Smooth muscle cell (in vitro differentiated cells): ENCODE results near the gene SERTAD3. TPM values are rescaled to one million over a fixed set of nuclear protein-coding genes. Genes with fewer than 3 reads are reported as not detected.
"Not testable (repeated sequence)": the region's sequence is repeated elsewhere in the genome, so short reads cannot be mapped to it uniquely, and the experiment has no call there.

Experiments
- DNase-seq: peaks from one replicate; lab custom pipeline; 2025; ENCODE audit not compliant: unreplicated experiment; lab: John Stamatoyannopoulos, UW
- H2AFZ ChIP-seq: fragments of 200-600 bp; sonication (generic); 2 replicates; pipeline ENCODE4 v1.6.0; 2016; ENCODE audit warnings: antibody characterized with exemption, low read depth, mild to moderate bottlenecking
- H3F3A ChIP-seq: fragments of 200-600 bp; sonication (generic); 2 replicates; pipeline ENCODE4 v1.6.0; 2017; ENCODE audit warnings: antibody characterized with exemption, low read depth
- H3K27ac ChIP-seq: fragments of 200-600 bp; sonication (generic); 2 replicates; pipeline ENCODE4 v1.5.1; 2016; ENCODE audit warnings: low read depth, mild to moderate bottlenecking
- H3K27me3 ChIP-seq: fragments of 200-600 bp; sonication (generic); 2 replicates; pipeline ENCODE4 v1.6.1; 2016; ENCODE audit warnings: low read depth, mild to moderate bottlenecking
- H3K36me3 ChIP-seq: fragments of 200-600 bp; sonication (generic); 2 replicates; pipeline ENCODE4 v1.5.1; 2016; ENCODE audit warnings: low read depth
- H3K4me1 ChIP-seq: fragments of 200-600 bp; sonication (generic); 2 replicates; pipeline ENCODE4 v1.5.1; 2016; ENCODE audit warnings: low read depth
- H3K4me2 ChIP-seq: fragments of 200-600 bp; sonication (generic); 2 replicates; pipeline ENCODE4 v1.6.0; 2016; ENCODE audit warnings: mild to moderate bottlenecking
- H3K4me3 ChIP-seq: fragments of 200-600 bp; sonication (generic); 2 replicates; pipeline ENCODE4 v1.5.1; 2016; ENCODE audit warnings: mild to moderate bottlenecking
- H3K79me2 ChIP-seq: fragments of 200-600 bp; sonication (generic); 2 replicates; pipeline ENCODE4 v1.6.0; 2016; ENCODE audit warnings: low read depth, mild to moderate bottlenecking
- H3K9ac ChIP-seq: fragments of 200-600 bp; sonication (generic); 2 replicates; pipeline ENCODE4 v1.6.0; 2016; ENCODE audit warnings: low read depth
- H3K9me3 ChIP-seq: fragments of 200-600 bp; sonication (generic); replicated peaks from 2 replicates; pipeline ENCODE4 v1.5.1; 2016; ENCODE audit warnings: low read depth
- H4K20me1 ChIP-seq: fragments of 200-600 bp; sonication (generic); 2 replicates; pipeline ENCODE4 v1.6.0; 2016; ENCODE audit warnings: low read depth
- CTCF ChIP-seq: fragments of 200-600 bp; sonication (generic); IDR thresholded peaks from 2 replicates; pipeline ENCODE4 v1.5.1; 2017; ENCODE audit warnings: borderline replicate concordance, mild to moderate bottlenecking, antibody characterized with exemption; ENCODE audit not compliant: insufficient read depth, poor library complexity, severe bottlenecking
- WGBS: methylation state at CpG from one replicate; pipeline ENCODE4 v1.1.7; 2016; ENCODE audit warnings: low lambda C conversion rate; 5-methylcytosine and 5-hydroxymethylcytosine counted together
- polyA plus RNA-seq: library from polyadenylated mRNA; unstranded; fragments of >200 nt; fragmentation: Nextera tagmentation; extraction: Ambion mirVana; gene quantifications from 2 replicates; pipeline ENCODE4 v1.2.1, GENCODE V29; 2016
- total RNA-seq: library from RNA; depleted of rRNA; stranded (reverse); fragments of >200 nt; gene quantifications from 2 replicates; pipeline ENCODE4 v1.2.3, GENCODE V29; 2014

The SERTAD3 gene
- total and polyA plus RNA-seq, 2 experiments from 2014 or later, result 43.1 to 82.9 TPM

DNA sequence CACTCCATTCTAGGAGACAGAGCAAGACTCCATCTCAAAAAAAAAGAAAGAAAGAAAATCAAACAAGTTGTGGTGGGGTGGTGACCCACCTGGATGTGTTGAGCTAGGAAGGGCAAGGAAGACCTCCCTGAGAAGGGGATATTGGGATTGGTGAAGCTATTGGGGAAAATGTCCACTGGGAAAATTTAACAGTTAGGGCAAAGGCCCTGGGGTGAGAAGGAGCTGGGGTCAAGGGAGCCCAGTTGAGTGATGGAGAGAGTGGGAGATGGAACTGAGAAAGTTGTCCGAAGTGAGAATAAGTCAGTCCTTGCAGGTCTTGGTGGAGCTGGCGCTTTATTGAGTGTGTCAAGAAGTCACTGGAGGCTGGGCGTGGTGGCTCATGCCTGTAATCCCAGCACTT, 5.9 kb downstream of the SERTAD3 start:
- Histone ChIP-seq H3K4me3 (no peak overlapping the region), H3F3A (peaks cover 33% of the 10 kb centered on the region), H2AFZ (no peak overlapping the region), H3K27ac (no peak overlapping the region), H3K36me3 (no peaks in the 10 kb centered on the region), H3K79me2 (peaks cover 30% of the 10 kb centered on the region), H4K20me1 (peaks cover 37% of the 10 kb centered on the region), H3K4me2 (no peak overlapping the region), H3K9ac (no peak overlapping the region), H3K4me1 (peaks cover 12% of the 10 kb centered on the region), H3K27me3 (no peaks in the 10 kb centered on the region), H3K9me3 (no peaks in the 10 kb centered on the region)
- 98% methylated on average over 3 of the region's 3 CpGs for WGBS
- no peak for TF ChIP-seq CTCF
- DNase-seq, result no peak

DNA sequence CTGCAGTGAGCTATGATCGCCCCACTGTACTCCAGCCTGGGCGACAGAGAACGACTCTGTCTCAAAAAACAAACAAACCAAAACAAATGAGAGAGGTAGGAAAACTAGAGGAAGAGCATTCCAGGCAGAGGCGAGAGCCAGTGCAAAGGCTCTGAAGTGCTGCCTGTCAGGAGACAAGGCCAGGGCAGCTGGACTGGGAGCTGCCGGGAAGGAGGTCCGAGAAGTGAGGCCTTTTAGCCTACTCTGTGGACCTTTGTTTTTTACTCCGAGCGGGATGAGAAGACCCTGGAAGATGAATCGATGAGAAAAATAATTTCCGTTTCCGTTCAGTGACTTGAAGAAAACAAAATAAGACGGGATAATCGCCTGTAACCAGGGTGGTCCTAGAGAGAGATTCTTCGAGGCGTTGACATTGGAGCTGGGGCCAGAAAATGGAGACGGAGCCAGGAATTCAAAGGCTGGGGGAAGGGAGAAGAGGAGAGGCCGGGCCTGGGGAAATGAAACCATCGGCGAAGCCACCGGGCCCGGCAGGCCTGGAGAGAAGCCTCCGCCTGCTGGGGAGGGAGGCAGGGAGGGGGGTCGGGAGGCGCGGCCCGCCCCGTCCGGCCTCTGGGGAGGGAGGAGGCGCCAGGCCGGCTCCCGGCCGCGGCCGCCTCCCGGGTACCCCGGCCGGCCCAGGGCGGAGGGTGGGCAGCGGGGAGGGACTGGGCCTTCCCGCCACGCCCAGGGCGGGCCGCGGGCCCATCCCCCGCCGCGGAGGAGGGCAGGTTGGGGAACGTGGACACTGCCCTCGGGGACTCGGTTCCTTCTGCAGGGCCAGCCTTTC, 10.5 kb downstream of the SERTAD3 start:
- Histone ChIP-seq H3K27ac (peak overlapping the region; percentile 95), H3K4me2 (peak overlapping the region; percentile 82), H3K27me3 (no peaks in the 10 kb centered on the region), H3K9ac (peak overlapping the region; percentile 82), H4K20me1 (no peaks in the 10 kb centered on the region), H3K36me3 (no peaks in the 10 kb centered on the region), H3K9me3 (no peaks in the 10 kb centered on the region), H3F3A (peaks cover 30% of the 10 kb centered on the region), H3K4me3 (peak overlapping the region; percentile 50), H3K79me2 (no peaks in the 10 kb centered on the region), H2AFZ (peak overlapping the region; percentile 92), H3K4me1 (peaks cover 16% of the 10 kb centered on the region)
- TF ChIP-seq CTCF, result no peak
- 4% methylated on average over 20 of the region's 50 CpGs for WGBS
- DNase-seq, result peak; percentile 59

DNA sequence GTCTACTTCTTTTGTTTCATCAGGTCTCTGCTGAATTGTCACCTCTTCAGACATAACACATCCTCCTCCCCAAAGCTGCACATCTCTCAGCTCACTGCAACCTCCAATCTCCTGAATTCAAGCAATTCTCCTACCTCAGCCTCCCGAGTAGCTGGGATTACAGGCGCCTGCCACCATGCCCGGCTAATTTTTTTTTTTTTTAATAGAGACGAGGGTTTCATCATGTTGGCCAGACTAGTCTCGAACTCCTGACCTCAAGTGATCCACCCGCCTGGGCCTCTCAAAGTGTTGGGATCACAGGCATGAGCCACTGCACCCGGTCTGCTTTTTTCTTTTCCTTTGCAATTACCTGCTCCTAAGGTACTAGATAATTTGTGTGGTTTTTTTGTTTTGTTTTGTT, 11.4 kb downstream of the SERTAD3 start:
- Histone ChIP-seq H3K4me3 (peak overlapping the region; percentile 50), H3F3A (peaks cover 30% of the 10 kb centered on the region), H3K9ac (peak overlapping the region; percentile 82), H3K27ac (peak overlapping the region; percentile 95), H3K4me1 (peaks cover 16% of the 10 kb centered on the region), H3K4me2 (peak overlapping the region; percentile 82)
- DNase-seq, H3K36me3 ChIP-seq, H3K79me2 ChIP-seq, H4K20me1 ChIP-seq, H3K27me3 ChIP-seq, H3K9me3 ChIP-seq, H2AFZ ChIP-seq: not testable (repeated sequence)
- 56% methylated on average over 7 of the region's 7 CpGs for WGBS

DNA sequence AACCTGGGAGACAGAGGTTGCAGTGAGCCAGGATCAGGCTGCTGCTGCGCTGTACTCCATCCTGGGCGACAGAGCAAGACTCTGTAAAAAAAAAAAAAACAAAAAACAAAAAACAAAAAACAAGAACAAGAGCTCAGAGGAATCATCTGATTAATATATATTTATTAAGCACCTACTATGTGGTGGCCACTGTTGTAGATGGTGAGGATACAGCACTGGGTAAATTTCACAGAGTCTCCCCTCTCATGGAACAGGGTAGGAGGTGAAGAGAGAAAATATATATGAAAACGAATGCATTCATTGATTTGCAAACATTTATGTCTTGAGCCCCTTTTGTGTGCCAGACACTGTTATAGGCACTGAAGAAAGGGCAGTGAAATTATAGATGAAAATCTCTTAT, 12.4 kb downstream of the SERTAD3 start:
- Histone ChIP-seq H3K9me3 (no peaks in the 10 kb centered on the region), H3K27me3 (no peaks in the 10 kb centered on the region), H3K4me1 (peaks cover 16% of the 10 kb centered on the region), H3F3A (peaks cover 30% of the 10 kb centered on the region), H3K4me3 (no peak overlapping the region), H3K27ac (peak overlapping the region; percentile 95), H2AFZ (no peak overlapping the region), H4K20me1 (no peaks in the 10 kb centered on the region), H3K79me2 (peaks cover 3% of the 10 kb centered on the region), H3K9ac (no peak overlapping the region), H3K36me3 (no peaks in the 10 kb centered on the region), H3K4me2 (no peak overlapping the region)
- 94% methylated on average over 3 of the region's 3 CpGs for WGBS
- no peak for TF ChIP-seq CTCF
- DNase-seq, result no peak

DNA sequence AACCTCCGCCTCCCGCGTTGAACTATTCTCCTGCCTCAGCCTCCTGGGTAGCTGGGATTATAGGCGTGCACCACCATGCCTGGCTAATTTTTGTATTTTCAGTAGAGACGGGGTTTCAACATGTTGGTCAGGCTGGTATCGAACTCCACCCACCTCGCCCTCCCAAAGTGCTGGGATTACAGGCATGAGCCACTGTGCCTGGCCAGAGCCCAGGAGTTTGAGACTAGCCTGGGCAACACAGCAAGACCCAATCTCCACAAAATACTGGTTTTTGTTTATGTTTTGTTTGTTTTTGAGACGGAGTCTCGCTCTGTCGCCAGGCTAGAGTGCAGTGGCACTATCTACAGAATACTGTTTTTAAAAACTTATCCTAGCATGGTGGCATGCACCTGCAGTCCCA, 13.9 kb downstream of the SERTAD3 start:
- H3K36me3 ChIP-seq, H3K9me3 ChIP-seq, H4K20me1 ChIP-seq, H3K27ac ChIP-seq, DNase-seq, H3K9ac ChIP-seq, H3K4me2 ChIP-seq, H3K27me3 ChIP-seq, H3K79me2 ChIP-seq, H2AFZ ChIP-seq, H3K4me3 ChIP-seq: not testable (repeated sequence)
- Histone ChIP-seq H3K4me1 (peaks cover 16% of the 10 kb centered on the region), H3F3A (peaks cover 30% of the 10 kb centered on the region)
- WGBS, result 99% methylated on average over 10 of the region's 10 CpGs

- Histone ChIP-seq H4K20me1 (peaks cover 17% of the 10 kb centered on the region), H3K4me1 (peaks cover 18% of the 10 kb centered on the region), H3K79me2 (peaks cover 21% of the 10 kb centered on the region), H3F3A (peaks cover 31% of the 10 kb centered on the region)
- not testable (repeated sequence) for H3K27me3 ChIP-seq, H3K9ac ChIP-seq, H3K4me3 ChIP-seq, DNase-seq, H3K27ac ChIP-seq, H3K9me3 ChIP-seq, H2AFZ ChIP-seq, H3K36me3 ChIP-seq, H3K4me2 ChIP-seq
- WGBS, result 95% methylated on average over 7 of the region's 7 CpGs
Measured at GRCh38 chr19:40428197-40428596, 15.9 kb downstream of the SERTAD3 start.
